GM18526 (cell line): ENCODE measurements around the gene DOK7.

Experiments
- POLR2A ChIP-seq: IDR thresholded peaks from 3 replicates; pipeline ENCODE4 v1.6.1; 2011; ENCODE audit not compliant: insufficient read length; ENCODE audit errors: extremely low read depth

DOK7 gene, protein sequence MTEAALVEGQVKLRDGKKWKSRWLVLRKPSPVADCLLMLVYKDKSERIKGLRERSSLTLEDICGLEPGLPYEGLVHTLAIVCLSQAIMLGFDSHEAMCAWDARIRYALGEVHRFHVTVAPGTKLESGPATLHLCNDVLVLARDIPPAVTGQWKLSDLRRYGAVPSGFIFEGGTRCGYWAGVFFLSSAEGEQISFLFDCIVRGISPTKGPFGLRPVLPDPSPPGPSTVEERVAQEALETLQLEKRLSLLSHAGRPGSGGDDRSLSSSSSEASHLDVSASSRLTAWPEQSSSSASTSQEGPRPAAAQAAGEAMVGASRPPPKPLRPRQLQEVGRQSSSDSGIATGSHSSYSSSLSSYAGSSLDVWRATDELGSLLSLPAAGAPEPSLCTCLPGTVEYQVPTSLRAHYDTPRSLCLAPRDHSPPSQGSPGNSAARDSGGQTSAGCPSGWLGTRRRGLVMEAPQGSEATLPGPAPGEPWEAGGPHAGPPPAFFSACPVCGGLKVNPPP

DNA sequence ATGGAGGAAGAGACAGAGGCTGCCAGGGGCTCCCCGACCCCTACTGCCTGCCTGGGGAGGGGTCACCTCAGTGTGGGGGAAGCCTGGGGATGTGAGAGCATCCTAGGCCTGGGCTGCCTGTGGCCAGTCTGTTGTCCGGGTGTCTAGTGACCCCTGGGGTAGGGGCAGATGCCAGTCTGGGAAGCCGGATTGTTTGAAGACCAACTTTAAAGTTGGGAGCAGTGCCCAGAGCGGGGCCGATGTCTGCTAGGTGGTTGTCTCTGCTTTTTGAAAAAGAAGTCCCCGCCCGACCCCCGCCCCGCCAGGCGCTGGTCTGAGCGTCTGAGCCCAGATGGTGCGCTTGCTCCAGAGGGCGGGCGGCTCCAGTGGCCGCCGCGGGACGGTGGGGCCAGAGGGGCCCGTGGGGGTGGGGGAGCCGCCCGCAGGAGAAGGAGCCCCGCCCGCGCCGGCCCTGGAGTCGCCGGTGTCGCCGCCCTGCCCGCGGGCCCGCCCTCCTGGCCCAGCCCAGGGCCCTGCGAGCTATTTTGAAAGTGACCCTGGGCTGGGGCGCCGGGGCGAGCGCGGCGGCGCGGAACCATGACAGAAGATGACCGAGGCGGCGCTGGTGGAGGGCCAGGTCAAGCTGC lies at the start of gene DOK7:
DOK7 (plus strand) TSS at position 517 of the 626 bp plus-strand sequence; CDS start at position 587, 70 bp downstream.
- no peak for TF ChIP-seq POLR2A

DNA sequence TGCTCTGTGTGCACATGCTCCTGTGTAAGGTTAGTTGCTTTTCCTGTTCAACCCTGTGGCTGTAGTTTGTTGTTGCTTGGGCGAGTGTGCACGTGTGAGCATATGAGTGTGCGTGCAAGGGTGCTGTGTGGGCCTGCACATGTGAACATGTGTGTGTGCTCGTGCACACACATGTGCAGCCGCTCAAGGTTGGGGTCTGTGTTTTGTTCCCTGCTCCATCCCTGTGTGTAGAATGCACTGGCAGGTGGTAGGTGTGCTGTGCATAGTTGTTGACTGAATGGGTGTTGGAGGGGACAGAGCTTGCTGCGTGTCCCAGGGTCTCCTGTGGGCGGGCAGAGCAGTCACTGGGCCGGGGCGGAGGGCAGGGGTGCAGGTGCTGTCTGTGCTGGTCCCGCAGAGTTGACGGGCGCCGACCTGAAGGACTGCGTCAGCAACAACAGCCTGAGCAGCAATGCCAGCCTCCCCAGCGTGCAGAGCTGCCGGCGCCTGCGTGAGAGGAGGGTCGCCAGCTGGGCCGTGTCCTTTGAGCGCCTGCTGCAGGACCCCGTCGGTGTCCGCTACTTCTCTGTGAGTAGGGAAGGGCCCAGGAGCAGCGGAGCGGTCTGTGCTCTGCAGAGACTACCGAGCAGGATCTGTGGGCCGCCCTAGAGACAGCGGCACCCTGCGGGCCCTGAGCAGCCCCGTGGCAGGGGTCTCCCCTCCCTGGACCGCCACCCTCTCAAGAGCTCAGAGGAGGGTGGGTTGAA lies 49.3 kb upstream of the DOK7 start:
- TF ChIP-seq POLR2A, result no peak

DNA sequence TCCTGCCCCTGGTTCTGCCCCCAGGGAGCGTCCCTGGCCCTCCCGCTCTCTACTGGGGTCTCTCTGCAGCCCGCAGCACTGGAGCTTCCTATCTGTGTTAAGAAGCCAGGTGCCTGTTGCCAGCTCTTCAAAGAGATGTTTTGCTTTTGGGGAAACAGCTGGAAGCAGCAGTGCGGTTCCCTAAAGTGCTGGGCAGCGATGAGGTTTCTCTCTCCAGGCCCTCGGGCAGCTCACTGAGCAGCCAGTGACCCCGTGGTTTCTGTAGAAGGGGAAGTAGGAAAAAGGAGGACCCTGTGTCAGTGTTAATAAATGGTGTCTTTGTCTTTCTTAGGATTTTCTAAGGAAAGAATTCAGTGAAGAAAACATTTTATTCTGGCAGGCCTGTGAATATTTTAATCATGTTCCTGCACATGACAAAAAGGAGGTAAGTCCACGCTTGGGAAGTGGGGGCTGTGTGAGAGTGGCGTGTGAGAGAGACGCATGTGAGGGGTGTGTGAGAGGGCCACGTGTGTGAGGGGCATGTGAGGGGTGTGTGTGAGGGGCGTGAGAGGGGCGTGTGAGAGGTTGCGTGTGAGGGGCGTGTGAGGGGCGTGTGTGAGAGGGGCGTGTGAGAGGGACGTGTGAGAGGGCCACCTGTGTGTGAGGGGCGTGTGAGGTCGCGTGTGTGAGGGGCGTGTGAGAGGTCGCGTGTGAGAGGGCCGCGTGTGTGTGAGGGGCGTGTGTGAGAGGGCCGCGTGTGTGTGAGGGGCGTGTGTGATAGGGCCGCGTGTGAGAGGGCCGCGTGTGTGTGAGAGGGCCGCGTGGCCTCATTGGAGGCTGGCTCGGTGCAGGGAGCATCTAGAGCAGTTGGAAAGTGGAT lies 48.5 kb upstream of the DOK7 start:
- TF ChIP-seq POLR2A, result no peak

DNA sequence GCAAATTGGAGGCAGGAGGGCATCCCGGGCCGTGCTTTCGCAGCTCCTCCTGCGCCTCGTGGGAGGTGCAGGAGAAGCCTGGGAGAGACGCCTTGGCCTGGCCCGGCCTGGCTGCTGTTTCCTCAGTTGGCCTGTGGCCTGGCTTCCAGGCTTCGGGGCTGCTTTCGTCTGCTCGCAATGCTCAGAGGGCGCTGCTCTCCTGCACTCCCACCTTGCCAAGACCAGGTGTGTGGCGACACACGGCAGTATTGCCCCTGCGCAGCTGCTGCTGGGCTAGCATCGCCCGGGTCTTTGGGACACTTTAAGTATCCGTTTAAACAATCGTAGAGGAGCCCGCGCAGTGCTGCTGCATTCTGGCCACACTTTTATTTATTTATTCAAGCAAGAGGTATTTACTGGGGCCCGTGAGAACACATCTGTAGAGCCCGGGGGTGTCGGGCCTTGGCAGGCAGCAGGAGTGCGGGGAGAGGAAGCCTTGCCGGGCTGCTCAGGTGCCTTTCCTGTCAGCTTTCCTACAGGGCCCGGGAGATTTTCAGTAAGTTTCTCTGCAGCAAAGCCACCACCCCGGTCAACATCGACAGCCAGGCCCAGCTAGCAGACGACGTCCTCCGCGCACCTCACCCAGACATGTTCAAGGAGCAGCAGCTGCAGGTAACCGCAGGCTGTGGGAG lies 47.5 kb upstream of the DOK7 start:
- TF ChIP-seq POLR2A, result no peak

DNA sequence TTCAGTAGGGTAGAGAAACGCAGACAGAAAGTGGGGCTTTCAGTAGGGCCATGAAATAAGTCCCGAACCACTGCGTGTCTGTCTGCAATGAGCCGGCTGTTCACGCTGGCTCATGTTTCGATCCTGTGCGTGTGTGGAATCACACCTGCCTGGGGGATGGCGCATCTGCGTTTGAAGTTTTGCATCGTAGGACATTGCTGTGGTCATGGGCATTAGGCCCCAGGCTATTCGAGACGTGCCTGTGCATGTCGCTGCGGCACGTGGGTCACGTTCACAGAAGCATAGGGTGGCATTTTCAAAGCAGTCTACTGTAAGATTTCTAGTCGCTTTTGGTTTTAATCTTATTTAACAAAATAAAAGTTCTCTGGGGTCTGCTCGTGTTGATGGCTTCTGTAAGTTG lies 46.8 kb upstream of the DOK7 start:
- TF ChIP-seq POLR2A, result no peak

DNA sequence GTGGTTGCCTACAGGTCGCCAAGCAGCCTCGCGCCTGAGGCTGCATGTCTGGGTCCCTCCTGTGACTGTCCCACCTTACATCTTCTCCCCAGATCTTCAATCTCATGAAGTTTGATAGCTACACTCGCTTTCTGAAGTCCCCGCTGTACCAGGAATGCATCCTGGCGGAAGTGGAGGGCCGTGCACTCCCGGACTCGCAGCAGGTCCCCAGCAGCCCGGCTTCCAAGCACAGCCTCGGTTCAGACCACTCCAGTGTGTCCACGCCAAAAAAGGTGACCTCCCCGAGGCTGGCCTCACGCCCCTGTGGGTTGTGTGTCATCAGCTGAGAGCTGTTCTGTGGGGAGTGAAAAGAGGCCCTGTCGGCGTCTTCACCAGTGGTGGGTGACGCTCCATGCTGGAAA lies 46.3 kb upstream of the DOK7 start:
- no peak for TF ChIP-seq POLR2A

DNA sequence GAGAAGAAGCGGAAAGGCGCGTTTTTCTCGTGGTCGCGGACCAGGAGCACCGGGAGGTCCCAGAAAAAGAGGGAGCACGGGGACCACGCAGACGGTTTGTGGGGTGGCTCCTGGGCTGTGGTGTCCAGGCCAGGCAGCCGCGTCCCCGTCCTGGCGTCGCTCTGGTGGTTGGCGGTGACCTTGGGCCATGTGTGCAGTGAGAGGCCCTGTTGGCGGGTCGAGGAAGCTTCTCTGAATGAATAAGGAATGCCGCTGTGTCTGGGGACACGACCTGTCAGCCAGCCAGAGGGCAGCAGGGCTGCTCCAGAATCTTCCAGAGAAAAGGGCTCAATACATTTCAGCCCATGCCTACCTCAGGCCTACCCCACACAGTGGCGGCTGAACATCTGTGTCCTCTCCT lies 45.7 kb upstream of the DOK7 start:
- TF ChIP-seq POLR2A, result no peak

DNA sequence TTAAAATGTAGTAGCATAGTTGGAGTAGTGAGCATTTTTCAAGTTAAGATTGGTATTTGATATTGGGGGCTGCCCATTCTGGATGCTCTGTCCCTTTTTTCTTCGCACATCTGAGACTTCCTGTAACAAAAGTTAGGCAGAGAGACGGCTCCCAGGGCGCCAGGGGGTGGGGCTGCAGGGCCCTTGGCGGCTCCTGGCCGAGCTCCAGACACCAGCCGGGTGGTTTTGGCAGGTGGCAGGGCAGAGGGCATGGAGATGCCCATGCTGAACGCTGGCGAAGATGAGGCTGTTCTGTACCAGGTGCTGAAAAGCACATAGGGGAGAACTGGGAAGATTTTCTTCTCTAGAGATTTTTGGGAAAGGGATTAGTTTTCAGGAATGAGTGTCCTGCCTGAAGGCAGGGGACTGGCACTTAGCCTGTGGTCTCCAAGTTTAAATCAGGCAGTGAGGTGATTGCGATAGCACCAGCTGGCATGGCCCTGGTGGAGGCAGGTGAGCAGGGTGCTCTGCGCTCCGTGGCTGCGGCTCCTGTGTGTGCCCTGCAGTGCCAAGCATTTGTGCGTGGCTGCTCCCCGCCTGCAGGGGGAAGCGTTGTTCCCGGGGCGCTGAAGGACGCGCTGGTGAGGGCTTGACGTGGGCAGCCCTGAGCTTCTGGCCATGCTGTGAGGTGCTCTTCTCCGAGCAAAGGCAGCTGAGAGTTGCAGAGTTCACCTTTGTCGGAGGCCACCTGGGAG lies 44.9 kb upstream of the DOK7 start:
- TF ChIP-seq POLR2A, result no peak

DNA sequence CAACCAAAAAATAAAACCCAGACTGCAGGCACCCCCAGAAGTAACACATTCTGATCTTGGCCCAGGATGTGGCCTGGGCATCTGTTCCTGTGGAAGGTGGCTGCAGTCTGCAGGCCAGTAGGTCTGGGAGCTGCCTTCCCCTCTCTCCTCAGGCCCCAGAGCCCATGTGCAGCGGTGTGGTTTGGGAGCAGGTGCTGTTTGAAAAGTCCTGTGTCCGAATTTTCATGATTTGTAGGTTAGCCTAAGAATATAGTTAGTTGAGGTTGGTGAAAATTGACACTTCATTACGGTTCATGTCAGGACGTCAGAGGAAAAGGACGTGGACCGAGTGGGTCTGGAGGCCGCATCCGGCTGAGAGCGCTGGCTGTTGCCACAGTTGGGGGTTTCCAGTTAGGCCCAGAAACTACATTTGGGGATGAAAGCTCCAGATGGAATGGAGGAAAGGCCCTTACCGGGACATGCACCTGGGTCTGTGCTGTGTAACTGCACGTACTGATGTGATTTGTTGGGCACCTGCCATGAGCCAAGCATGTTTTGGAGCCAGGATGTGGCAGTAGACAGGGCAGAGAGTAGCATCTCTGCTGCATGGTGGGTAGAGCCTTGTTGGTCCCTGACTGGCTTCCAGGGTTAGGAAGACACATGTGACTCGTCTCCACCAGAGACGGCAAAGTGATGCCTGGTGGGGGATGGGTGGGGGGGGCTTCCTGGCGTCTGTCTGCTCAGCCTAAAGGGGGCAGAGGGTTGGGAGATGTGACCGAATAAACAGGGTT lies 43.1 kb upstream of the DOK7 start:
- TF ChIP-seq POLR2A, result no peak

DNA sequence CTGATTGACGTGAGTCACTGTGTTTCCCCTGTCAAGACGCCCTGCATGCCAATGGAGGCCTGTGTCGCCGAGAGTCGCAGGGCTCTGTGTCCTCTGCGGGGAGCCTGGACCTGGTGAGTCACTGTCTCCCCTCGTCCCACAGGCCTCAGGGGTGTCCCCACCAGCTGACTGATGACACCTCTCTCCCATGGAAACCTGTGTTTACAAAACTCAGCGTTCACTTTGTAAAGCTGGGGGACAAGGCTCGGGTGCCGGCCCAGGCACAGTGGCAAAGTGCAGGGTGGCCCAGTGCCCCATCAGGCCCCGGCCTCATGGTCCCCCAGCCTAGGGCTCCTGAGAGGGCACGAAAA lies 42.5 kb upstream of the DOK7 start:
- TF ChIP-seq POLR2A, result no peak

DNA sequence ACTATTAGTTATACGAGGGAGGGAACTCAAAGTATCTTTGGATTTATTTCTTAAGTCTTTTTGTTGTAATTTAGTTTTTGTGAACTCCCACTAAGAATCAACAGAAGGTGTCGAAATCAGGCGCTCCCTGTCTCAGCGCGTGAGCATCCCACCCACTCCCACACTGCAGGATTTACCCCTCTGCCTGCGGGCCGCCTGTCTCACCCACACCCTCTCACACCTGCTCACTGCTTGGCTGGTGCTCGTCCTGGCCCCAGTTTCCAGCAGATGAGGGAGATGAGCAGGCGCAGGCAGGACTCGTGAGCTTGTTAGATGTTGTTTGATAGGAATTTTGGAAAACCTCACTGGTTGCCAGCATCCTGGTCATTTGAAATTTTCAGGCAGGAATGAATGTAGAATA lies 42.1 kb upstream of the DOK7 start:
- no peak for TF ChIP-seq POLR2A

DNA sequence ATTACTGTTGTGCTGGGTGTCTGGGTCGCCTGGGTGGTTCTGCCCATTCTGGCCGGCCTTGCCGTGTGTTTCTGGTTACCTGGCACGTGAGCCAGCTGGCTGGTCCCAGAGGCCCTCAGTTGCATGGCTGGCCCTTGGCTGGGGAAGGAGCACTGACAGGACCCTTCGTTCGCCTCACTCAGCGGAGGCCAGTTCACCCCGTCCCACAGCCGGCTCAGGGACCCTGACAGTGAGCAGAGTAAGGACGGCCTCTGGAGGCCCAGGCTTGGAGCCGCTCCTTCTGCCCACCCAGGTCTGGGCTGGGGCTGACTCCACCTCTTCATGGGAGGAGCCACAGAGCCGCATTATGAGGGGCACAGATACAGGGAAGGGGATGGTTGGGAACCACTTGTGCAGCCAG lies 41.6 kb upstream of the DOK7 start:
- no peak for TF ChIP-seq POLR2A

DNA sequence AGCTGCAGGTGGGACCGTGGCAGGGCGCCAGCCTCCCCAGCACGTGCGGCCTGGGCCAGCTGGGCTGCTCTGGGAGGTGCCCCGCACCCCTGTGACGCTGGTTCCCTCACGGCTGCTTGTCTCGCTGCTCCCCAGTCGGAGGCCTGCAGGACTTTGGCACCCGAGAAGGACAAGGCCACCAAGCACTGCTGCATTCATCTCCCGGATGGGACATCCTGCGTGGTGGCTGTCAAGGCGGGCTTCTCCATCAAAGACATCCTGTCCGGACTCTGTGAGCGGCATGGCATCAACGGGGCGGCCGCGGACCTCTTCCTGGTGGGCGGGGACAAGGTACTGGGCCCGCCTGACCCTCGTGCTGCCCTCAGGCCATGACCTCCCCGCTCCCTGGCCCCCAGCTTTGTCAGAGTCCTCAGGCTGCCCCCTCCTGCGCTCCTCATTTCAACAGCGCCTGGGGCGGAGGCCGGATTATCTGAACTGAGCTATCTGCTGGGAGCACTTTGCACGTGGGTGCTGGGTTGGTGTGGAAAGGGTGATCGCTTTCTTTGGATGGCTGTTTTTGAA lies 40.8 kb upstream of the DOK7 start:
- TF ChIP-seq POLR2A, result no peak
